Right lobe of liver (tissue), 4 donors: ENCODE data around the gene ARHGEF37.

ENCODE experiments used
- CTCF ChIP-seq, 4 donors: fragments of 200-600 bp in 3 of 4; fragments of 450-650 bp in 1 of 4; IDR thresholded peaks; one replicate each; pipeline versions ENCODE4 v1.5.1 to v1.8.0; 2016 to 2022; ENCODE audit warnings: antibody characterized with exemption in 4 of 4, mild to moderate bottlenecking in 2 of 4
- POLR2A ChIP-seq: fragments of 450-650 bp; IDR thresholded peaks from one replicate; pipeline ENCODE4 v1.6.1; 2017; ENCODE audit warnings: antibody characterized with exemption, mild to moderate bottlenecking
- donor health status: DM: no; HTN: no; CAD: no.
- donor health status: DM: no; HTN: no; CAD: no.
- donor health status: DM: no; HTN: yes; CAD: no.

GRCh38 chr5:149583394-149583793 is 2.1 kb downstream of the ARHGEF37 start:
- TF ChIP-seq CTCF (IDR thresholded peaks at IDR 0.05) (no peak), POLR2A (no peak)
